Measurements from ENCODE around the gene DSEL. TPM values are rescaled to one million over a fixed set of nuclear protein-coding genes. Genes with fewer than 3 reads are reported as not detected.

The DSEL gene
- total and polyA plus RNA-seq, 2 donors (not counting 1 experiment from before 2014, with no cell fraction given), result 0.10 to 0.37 TPM

DNA sequence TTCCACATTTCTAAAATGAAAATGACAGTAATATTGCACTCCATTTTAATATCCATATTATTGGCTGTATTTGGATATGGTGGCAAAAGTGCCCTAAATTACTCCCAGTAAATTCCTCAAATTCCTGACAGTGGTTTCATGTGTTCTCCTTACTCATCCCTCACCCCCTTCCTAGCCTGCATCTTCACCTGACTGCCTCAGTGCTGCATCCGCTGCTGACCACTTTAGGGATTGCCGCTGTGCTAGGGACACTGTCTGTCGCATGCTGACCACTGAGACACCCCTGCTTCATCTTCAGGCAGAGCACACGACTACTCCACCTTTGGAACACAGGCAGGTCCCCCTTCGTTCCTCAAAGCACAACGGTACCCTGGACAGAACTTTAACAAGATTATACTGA, 32.6 kb downstream of the DSEL start:
- Histone ChIP-seq H3K4me3 (ENCODE audit: control extremely low read depth in 1 of 5, extremely low read depth in 1 of 5, insufficient read depth in 1 of 5, low read depth in 2 of 5, low read length in 4 of 5) (no peak overlapping the region), H3K9ac (ENCODE audit: low read length) (no peak overlapping the region), H3K4me2 (replicated peaks; ENCODE audit: low read depth, low read length, poor library complexity, severe bottlenecking) (no peak overlapping the region), H4K20me1 (ENCODE audit: control insufficient read depth, insufficient read depth, low read length, poor library complexity, severe bottlenecking) (no peaks in the 10 kb centered on the region), H3K79me2 (ENCODE audit: control insufficient read depth, insufficient read depth, low read length) (no peaks in the 10 kb centered on the region), H3K27me3 (replicated peaks in 1 of 4; ENCODE audit: control extremely low read depth in 1 of 4, control insufficient read depth in 3 of 4, insufficient read depth in 4 of 4, low read length in 3 of 4) (no peaks in the 10 kb centered on the region), H3K27ac (ENCODE audit: low read length in 2 of 2) (no peak overlapping the region), H3K4me1 (ENCODE audit: control insufficient read depth in 2 of 2, insufficient read depth in 2 of 2, low read length in 2 of 2) (no peaks in the 10 kb centered on the region), H3K36me3 (replicated peaks in 1 of 2; ENCODE audit: control extremely low read depth in 1 of 2, control insufficient read depth in 1 of 2, extremely low read depth in 1 of 2, insufficient read depth in 2 of 2, low read length in 1 of 2) (no peaks in the 10 kb centered on the region), H3K9me3 (ENCODE audit: control extremely low read depth in 1 of 3, control insufficient read depth in 2 of 3, insufficient read depth in 1 of 3, low read length in 2 of 3) (no peaks in the 10 kb centered on the region), H2AFZ (ENCODE audit: insufficient read depth, low read depth, low read length, poor library complexity, severe bottlenecking) (no peak overlapping the region)
- DNase-seq, result no peak
- 94% methylated on average over 6 of the region's 6 CpGs for WGBS (ENCODE audit: insufficient coverage)
- intact Hi-C loops (cut with micrococcal nuclease), result no loop called here
- Mint-ChIP-seq H3K27ac (no peak overlapping the region), H3K4me1 (no peaks in the 10 kb centered on the region), H3K9me3 (ENCODE audit: insufficient read depth) (no peaks in the 10 kb centered on the region), H3K27me3 (no peaks in the 10 kb centered on the region), H3K4me3 (no peak overlapping the region)
- no peak for ATAC-seq (ENCODE audit: low read depth)
- TF ChIP-seq CTCF (IDR thresholded peaks at IDR 0.05), result no peak
- ChIA-PET POLR2A (no interaction called here), CTCF (no interaction called here)

DNA sequence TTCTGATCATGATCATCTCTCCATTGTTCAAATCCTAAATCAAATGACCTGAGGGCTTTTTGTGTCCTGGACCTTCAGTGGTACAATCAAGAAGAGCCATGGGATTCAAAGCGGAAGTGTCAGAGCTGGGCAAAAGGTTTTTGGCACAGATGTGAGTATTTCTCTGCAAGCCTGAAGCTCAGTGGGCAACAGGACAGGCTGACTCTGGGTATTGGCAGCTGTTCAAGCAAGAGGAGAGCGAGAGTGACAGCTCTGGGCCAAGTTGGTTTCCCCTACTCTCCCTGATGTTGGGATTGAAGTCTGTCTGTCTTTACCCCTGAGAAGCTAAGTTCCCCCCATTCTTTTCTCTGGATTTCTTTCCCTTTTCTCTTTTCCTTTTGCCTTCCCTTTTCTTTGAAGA, 33.3 kb downstream of the DSEL start:
- POLR2A ChIA-PET, result no interaction called here
- no peaks in the 10 kb centered on the region for H3K4me1 Mint-ChIP-seq
- H3K79me2 ChIP-seq (ENCODE audit: control insufficient read depth, insufficient read depth, low read length), result no peaks in the 10 kb centered on the region

More for the DNA sequence above, 33.3 kb downstream of the DSEL start:
- no peak overlapping the region for H3K4me3 ChIP-seq (ENCODE audit: control extremely low read depth in 1 of 5, extremely low read depth in 1 of 5, insufficient read depth in 1 of 5, low read depth in 2 of 5, low read length in 4 of 5)
- H3K9me3 Mint-ChIP-seq (ENCODE audit: insufficient read depth), result no peaks in the 10 kb centered on the region
- CTCF ChIA-PET, result no interaction called here
- no peak overlapping the region for H3K27ac Mint-ChIP-seq
- no peak overlapping the region for H3K4me2 ChIP-seq (replicated peaks; ENCODE audit: low read depth, low read length, poor library complexity, severe bottlenecking)
- 80% methylated on average over 1 of the region's 2 CpGs for WGBS (ENCODE audit: insufficient coverage)
- H3K4me3 Mint-ChIP-seq, result no peak overlapping the region
- no peaks in the 10 kb centered on the region for H3K36me3 ChIP-seq (replicated peaks in 1 of 2; ENCODE audit: control extremely low read depth in 1 of 2, control insufficient read depth in 1 of 2, extremely low read depth in 1 of 2, insufficient read depth in 2 of 2, low read length in 1 of 2)
- H3K9ac ChIP-seq (ENCODE audit: low read length), result no peak overlapping the region
- H3K27ac ChIP-seq (ENCODE audit: low read length in 2 of 2), result no peak overlapping the region
- ATAC-seq (ENCODE audit: low read depth), result no peak
- H3K27me3 Mint-ChIP-seq, result no peaks in the 10 kb centered on the region
- no peaks in the 10 kb centered on the region for H3K27me3 ChIP-seq (replicated peaks in 1 of 4; ENCODE audit: control extremely low read depth in 1 of 4, control insufficient read depth in 3 of 4, insufficient read depth in 4 of 4, low read length in 3 of 4)
- no peaks in the 10 kb centered on the region for H4K20me1 ChIP-seq (ENCODE audit: control insufficient read depth, insufficient read depth, low read length, poor library complexity, severe bottlenecking)
- no peak for DNase-seq
- no peak for TF ChIP-seq CTCF (IDR thresholded peaks at IDR 0.05)
- TF ChIP-seq EZH2 (IDR thresholded peaks at IDR 0.05; ENCODE audit: borderline replicate concordance, insufficient read depth, low read depth, low read length, poor library complexity, severe bottlenecking), result no peak
- intact Hi-C loops (cut with micrococcal nuclease), result no loop called here
- H3K4me1 ChIP-seq (ENCODE audit: control insufficient read depth in 2 of 2, insufficient read depth in 2 of 2, low read length in 2 of 2), result no peaks in the 10 kb centered on the region
- no peak overlapping the region for H2AFZ ChIP-seq (ENCODE audit: insufficient read depth, low read depth, low read length, poor library complexity, severe bottlenecking)
- no peaks in the 10 kb centered on the region for H3K9me3 ChIP-seq (ENCODE audit: control extremely low read depth in 1 of 3, control insufficient read depth in 2 of 3, insufficient read depth in 1 of 3, low read length in 2 of 3)
